Epidermal melanocyte (primary cell): ENCODE results near the gene NOC3L.
"Not testable (repeated sequence)": the region's sequence is repeated elsewhere in the genome, so short reads cannot be mapped to it uniquely, and the experiment has no call there.

Experiments
- DNase-seq: peaks from one replicate; pipeline ENCODE4 v3.0.0; 2011; ENCODE audit warnings: low spot score; ENCODE audit not compliant: insufficient read length

NOC3L gene

GRCh38 chr10:94362360-94363250, at the start of gene NOC3L:
Gene NOC3L (minus strand): TSS chr10:94362939. CDS start chr10:94362838, 101 bp downstream.
- peak; percentile 86 for DNase-seq

GRCh38 chr10:94412449-94412848, 49.7 kb upstream of the NOC3L start:
- DNase-seq: no peak

GRCh38 chr10:94411304-94411703, 48.6 kb upstream of the NOC3L start:
- DNase-seq: no peak

- DNase-seq: no peak
Measured at GRCh38 chr10:94409021-94409657, 46.4 kb upstream of the NOC3L start.

GRCh38 chr10:94407668-94408067, 44.9 kb upstream of the NOC3L start:
- DNase-seq: no peak

- no peak for DNase-seq
Measured at GRCh38 chr10:94405406-94405805, 42.7 kb upstream of the NOC3L start.

GRCh38 chr10:94403380-94404213, 40.9 kb upstream of the NOC3L start:
- DNase-seq: no peak

- DNase-seq: no peak
Measured at GRCh38 chr10:94402843-94403379, 40.2 kb upstream of the NOC3L start.

- DNase-seq: peak; percentile 88
Measured at GRCh38 chr10:94402204-94402842, 39.6 kb upstream of the NOC3L start, which contains the start of gene TBC1D12. Gene TBC1D12 (plus strand): TSS chr10:94402541. CDS start chr10:94402614, 73 bp downstream.

GRCh38 chr10:94398762-94399161, 36.0 kb upstream of the NOC3L start:
- no peak for DNase-seq

- DNase-seq: no peak
Measured at GRCh38 chr10:94397549-94398370, 35.0 kb upstream of the NOC3L start.

GRCh38 chr10:94392117-94392516, 29.4 kb upstream of the NOC3L start:
- not testable (repeated sequence) for DNase-seq

- DNase-seq: not testable (repeated sequence)
Measured at GRCh38 chr10:94385733-94386132, 23.0 kb upstream of the NOC3L start.

- no peak for DNase-seq
Measured at GRCh38 chr10:94383530-94383929, 20.8 kb upstream of the NOC3L start.

GRCh38 chr10:94376865-94377264, 14.1 kb upstream of the NOC3L start:
- DNase-seq: no peak

GRCh38 chr10:94375374-94375773, 12.6 kb upstream of the NOC3L start:
- no peak for DNase-seq

GRCh38 chr10:94370501-94370900, 7.8 kb upstream of the NOC3L start:
- no peak for DNase-seq

GRCh38 chr10:94366382-94366781, 3.6 kb upstream of the NOC3L start:
- no peak for DNase-seq

- DNase-seq: no peak
Measured at GRCh38 chr10:94364482-94364881, 1.7 kb upstream of the NOC3L start.

GRCh38 chr10:94363251-94363565, 469 bp upstream of the NOC3L start:
- no peak for DNase-seq
